GM21529 (cell line): ENCODE data around the gene POLA2.
"Not testable (repeated sequence)": the region's sequence is repeated elsewhere in the genome, so short reads cannot be mapped to it uniquely, and the experiment has no call there.

Experiments
- ATAC-seq: cut with Tn5 transposase; IDR thresholded peaks from one replicate; pipeline ENCODE4 v1.9.1; 2021; ENCODE audit not compliant: unreplicated experiment

The POLA2 gene

DNA sequence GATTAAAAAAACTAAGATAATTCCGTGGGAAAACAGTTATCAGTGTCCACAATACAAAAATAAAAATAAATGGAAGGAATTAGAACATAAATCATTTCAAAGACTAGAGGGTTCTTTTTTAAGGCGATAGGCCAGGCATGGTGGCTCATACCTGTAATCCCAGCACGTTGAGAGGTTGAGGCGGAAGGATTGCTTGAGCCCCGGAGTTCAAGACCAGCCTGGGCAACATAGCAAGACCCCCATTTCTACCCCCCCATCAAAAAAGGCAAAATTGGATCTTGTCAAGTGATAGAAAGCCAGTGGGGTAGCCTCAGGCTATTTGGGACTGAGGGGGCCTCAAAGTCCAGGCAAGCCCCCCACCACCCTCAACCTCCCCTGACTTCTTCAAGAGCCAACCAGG, 20.6 kb upstream of the POLA2 start:
- no peak for ATAC-seq

DNA sequence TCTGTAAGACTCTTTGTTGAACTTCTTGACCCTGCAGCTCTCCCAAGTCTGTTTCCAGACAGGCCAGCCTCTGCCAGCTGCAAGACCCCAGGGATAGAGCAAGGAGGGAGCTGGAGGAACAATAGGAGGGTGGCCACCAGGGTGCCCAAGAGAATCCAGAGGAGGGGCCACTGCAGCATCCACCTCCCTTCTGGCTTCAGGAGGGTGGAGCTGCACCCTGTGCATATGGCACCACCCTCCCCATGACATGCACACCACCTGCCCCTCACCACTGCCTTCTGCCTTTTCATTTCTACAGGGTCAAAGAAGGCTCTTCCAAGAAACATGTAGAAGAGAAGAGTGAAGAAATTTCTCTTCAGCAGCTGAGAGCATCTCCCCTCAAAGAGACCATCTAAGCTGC, 20.1 kb upstream of the POLA2 start:
- ATAC-seq = no peak

DNA sequence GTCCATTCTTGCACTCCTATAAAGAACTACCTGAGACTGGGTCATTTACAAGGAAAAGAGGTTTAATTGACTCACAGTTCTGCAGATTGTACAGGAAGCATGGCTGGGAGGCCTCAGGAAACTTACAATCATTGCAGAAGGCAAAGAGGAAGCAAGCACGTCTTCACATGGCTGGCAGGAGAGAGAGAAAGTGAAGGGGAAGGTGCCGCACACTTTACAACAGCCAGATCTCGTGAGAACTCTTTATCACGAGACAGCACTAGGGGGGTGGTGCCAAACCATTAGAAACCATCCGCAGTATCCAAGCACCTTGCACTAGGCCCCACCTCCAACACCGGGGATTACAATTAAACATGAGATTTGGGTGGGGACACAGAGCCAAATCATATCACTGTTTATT, 19.4 kb upstream of the POLA2 start:
- no peak for ATAC-seq

DNA sequence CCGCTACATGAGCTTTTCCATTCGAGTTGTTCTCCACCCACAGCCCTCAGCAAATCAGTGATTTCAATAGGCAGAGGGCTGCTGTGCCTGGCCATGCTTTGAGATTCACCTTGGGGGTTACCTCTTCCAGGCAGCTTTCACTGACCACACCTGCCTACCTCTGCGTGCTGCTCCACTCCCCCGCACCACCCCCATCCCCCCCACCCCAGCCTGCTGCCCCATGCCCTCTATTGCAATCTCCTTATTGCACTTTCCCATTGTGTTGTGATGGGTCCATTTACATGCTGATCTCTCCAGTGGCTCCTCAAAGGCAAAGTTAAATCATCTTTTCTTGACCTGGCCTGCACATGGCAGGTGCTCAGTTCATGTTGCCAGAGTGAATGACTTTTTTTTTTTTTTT, 18.0 kb upstream of the POLA2 start:
- no peak for ATAC-seq

DNA sequence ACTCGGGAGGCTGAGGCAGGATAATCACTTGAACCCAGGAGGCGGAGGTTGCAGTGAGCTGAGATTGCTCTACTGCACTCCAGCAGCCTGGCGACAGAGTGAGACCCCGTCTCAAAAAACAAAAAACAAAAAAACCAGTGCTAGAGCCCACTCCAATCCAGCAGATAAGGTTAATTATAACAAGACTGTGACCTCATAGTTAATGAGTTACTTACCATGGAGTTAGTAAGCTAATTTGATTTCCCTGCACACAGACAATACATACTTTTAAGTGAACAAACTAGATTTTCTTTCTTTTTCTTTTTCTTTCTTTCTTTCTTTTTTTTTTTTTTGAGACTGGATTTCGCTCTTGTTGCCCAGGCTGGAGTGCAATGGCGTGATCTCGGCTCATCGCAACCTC, 16.7 kb upstream of the POLA2 start:
- ATAC-seq = not testable (repeated sequence)

DNA sequence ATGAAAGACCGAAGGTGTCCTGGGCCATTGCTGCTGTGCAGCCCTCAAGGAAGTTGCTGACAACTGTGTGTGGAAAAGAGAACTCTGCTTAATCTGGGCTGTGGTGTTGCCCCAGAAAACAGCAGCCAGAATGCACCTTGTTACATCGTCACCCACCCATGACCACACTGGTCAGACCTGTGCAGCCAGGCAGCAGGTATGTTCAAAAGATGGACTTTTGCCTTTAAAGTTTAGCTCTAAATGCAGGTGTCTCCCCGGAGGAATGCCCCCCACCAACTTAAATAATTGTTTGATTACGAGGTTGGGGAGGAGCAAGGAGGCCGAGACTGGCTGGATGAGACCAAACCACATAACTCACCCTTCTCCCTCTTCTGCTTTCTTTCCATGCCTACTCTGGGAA, 15.3 kb upstream of the POLA2 start:
- no peak for ATAC-seq

DNA sequence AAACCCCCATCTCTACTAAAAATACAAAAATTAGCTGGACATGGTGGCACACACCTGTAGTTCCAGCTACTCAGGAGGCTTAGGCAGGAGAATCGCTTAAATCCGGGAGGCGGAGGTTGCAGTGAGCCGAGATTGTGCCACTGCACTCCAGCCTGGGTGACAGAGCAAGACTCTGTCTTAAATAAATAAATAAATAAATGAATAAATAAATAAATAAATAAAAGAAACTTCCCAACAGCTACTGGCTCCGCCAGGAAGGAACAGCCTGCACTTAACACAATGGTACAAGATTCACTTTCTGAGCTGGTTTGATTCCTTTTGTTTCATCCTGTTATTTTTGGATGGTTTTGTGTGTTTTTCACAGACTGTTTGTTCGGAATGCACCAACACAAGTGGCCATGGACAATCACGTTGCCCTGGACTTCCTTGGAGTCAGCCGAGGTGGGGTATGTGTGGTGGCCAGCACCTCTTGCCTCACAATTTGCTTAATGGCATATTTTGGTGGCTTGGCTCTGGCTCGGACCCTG, 13.5 kb upstream of the POLA2 start:
- ATAC-seq = not testable (repeated sequence)

DNA sequence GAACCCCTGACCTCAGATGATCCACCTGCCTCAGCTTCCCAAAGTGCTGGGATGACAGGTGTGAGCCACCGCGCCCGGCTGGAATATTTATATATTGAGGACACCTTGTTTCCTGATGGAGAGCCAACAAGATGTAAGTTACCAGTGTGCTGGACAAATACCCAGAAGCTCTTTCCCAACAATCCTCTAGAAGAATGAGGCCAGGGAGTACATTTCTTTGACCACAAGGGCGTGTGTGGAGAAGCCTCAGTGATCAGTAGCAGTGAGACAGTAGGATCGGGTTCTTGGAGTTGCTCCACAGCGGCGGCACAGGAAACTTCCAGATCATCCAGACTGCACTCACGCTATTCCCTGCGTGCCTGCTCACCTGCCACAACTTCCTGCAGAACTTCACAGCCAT, 10.3 kb upstream of the POLA2 start:
- no peak for ATAC-seq

DNA sequence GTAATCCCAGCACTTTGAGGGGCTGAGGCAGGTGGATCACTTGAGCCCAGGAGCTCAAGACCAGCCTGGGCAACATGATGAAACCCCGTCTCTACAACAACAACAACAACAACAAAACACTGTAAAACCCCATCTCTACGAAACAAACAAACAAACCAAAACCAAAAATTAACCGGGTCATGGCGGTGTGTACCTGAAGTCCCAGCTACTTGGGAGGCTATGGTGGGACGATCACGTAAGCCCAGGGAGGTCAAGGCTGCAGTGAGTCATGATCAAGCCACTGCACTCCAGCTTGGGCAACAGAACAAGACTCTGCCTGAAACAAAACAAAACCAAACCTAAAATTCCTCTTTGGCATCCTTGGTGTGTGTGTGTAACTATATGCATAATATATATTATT, 7.0 kb upstream of the POLA2 start:
- no peak for ATAC-seq

DNA sequence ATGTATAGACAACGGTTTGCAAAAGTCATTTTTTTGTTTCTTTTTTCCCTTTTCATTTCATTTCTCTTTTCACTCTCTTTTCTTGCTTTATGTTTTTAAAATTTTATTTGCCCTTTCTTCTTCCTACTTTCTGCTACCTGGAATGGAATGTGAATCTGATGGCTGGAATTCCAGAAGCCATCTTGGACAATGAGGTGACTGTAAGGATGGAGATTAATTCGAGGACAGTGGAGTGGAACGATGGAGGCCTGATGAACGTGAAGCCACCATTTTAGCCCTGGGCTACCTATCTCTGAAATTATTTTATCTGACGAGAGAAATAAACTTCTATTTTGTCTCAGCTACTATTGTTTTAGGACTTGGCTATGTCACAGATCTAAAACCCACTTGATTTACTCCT, 2.8 kb upstream of the POLA2 start:
- no peak for ATAC-seq

DNA sequence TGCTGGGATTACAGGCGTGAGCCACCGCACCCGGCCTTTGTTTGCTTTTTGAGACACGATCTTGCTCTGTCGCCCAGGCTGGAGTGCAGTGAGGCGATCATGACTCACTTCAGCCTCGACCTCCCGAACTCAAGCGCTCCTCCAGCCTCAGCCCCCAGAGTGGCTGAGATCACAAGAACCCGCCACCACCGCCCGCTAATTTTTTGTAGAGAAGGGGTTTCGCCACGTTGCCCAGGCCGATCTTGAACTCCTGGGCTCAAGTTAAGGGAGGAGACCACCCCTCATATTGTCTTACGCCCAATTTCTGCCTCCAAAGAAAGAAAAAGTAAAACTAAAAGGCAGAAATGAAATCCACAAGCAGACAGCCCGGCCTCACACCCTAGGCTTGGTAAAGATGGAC, 1.5 kb upstream of the POLA2 start:
- ATAC-seq = no peak

DNA sequence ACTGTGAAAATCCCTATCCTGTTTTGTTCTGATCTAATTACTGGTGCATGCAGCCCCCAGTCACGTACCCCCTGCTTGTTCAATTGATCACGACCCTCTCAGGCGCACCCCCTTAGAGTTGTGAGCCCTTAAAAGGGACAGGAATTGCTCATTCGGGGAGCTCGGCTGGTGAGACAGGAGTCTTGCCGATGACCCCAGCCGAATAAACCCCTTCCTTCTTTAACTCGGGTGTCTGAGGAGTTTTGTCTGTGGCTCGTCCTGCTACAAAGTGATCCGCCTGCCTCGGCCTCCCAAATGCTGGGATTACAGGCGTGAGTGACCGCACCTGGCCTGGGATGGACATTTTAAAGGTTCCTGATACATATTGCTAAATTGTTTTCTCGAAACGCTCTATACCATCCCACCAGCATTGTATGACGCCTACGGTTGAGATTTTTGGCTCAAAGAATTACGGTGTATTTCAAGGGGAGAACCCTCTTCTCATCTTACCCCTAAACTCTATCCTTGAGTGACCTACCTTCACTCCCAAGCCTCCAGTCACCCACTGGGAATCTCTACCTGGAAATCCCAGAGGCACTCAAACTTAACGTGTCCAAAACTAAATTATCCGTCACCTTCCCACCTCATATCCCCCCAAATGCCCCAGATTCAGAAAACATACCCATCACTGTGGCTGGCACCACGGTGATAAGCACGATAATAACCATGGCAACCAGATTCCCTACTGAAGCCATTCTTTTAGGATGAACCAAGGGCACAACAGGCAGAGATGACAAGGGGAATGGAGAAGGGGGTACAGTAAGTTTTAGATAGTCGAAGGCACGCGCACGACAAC, 789 bp upstream of the POLA2 start:
- ATAC-seq = no peak

DNA sequence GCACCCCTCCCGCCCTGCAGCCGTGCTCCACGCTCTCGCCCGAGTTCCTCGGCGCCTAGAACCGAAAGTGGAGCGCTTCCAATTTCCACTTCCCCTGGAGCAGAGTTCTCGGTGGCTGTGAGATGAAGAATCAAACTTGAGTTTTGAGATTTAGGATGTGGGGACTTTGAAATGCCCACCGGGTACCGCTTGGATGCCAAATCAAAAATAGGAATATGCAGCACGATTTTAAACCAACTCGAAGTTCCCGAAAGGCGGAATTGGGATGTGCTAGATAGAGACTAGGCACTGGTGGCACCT, 569 bp downstream of the POLA2 start:
- no peak for ATAC-seq

DNA sequence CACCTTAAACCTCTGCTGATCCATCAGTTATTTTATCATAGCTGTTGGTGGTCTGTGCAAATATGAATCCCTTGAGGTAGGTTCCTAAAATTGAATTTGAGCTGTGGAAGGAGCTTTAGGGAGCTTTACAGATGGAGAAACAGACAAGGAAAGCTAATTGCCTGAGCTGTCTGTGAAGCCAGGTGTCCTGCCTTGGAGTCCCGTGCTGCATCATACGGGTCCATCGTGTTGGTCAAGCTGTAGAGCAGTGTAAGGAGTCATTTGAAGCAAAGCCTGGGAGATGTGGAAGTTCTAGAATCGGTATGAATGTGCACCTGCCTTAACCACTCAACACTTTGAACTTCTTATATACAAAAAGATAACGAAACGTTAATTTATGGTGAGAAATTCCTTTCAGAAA, 1.0 kb downstream of the POLA2 start:
- no peak for ATAC-seq

DNA sequence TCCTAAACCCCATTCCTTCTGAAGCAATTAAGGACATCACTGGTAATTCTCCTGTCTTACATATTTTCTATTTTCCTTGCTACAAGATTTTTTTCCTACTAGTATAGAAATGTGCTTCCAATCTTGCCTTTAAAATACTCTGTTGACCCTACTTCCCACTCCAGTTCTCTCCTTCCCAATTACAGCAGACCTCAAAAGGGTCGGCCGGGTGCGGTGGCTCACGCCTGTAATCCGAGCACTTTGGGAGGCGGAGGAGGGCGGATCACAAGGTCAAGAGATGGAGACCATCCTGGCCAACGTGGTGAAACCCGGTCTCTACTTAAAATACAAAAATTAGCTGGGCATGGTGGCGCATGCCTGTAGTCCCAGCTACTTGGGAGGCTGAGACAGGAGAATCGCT, 3.0 kb downstream of the POLA2 start:
- not testable (repeated sequence) for ATAC-seq

DNA sequence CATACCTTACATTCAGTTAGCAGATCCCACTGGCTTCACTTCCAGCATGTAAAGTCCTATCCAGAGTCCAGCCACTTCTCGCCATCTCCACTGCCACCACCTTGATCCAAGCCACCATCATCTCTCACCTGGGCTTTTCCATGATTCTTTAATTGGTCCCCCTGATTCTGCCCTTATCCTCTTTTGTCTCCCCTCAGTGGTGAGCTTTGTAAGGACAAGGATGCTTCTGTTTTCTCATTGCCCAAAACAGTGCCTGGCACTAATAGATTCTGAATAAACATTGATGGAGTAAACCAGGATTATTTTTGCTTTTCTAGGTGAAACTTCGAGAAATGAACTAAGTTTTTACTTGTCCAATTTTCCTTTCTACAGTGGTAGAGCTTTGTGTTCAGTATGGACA, 4.4 kb downstream of the POLA2 start:
- ATAC-seq = no peak

DNA sequence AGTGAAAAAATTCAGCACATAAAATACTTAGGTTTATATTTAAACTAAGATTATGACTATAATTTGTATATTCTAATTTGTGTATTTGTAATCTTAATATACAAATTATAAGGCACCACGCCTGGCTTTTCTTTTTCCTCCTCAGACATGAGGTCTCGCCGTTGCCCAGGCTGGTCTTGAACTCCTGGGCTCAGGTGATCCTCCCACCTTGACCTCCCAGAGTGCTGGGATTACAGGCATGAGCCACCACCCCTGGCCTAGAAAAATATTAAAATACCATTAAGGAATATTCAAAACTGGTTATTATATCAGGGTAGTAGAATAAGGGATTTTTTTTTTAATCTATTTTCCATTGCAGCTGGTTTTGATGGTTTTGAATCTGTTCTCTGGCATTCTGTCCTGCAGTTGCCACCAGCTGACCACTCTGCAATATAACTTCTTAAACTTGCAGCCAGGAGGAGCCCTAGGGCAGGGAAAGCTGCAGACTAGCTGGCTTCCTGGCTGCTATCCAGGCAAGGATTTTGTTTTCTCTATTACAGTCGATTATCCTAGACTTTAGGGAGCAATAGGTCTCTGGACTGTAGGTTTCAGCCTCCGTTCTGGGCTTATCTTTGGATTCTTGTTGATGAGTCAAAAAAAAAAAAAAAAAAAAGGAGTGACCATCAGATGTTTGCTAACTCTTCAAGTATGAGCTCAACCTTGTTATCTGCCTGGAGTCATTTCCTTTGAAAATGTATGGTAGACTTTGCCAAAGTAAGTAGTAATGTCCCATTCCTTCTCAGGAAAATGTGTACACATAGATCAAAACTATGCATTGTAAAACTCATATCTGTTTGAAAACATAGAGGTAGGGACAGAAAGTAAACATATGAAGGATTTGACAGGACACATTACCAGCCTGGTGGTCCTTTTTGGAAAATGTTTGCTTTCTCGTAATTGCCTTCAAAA, 13.2 kb downstream of the POLA2 start:
- no peak for ATAC-seq

DNA sequence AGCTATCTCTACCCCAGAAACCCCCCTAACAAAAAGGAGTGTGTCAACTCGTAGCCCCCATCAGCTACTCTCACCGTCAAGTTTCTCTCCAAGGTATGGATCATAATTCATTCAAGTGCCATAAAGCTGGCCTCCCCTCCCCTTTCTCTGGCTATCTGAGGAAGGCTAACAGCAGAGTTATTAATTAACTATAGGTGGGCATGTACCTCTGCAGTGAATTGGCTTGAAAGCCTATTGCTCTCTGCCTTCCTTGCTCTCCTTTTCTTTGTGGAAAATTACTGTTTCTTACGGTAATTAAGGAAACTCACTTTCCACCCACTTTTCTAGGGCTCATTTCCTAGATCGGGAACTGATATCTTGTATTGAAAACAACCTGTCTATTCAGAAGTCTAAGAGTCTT, 14.1 kb downstream of the POLA2 start:
- ATAC-seq = no peak

DNA sequence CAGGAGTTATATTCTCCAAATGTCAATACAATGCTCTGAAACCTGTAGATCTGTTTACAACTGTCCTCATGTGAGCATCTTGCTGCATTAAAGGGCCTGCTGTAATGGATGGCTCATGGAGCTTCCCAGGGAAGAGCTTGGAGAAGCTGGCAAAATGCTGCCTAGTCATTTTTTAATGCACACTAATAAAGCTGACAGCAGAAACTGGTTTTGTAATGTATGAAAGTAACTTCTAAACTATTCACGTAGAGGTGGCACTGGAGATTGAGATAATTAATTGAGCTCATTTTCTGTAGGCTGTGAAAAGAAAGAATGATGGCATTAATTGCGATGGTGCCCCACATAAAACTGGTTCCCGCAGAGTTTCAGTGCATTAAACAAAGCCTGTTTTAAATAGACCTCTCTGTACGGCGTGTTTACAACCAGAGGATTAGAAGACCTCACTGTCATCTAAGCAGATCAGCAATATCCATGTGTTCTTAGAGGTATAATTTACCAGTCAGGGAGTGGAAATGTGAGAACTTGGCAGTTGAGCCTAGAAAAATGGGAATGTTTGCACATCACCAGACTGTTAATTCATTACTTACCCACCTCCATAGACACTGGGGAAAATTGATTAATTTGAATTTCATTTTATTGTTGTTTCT, 16.0 kb downstream of the POLA2 start:
- ATAC-seq = no peak

DNA sequence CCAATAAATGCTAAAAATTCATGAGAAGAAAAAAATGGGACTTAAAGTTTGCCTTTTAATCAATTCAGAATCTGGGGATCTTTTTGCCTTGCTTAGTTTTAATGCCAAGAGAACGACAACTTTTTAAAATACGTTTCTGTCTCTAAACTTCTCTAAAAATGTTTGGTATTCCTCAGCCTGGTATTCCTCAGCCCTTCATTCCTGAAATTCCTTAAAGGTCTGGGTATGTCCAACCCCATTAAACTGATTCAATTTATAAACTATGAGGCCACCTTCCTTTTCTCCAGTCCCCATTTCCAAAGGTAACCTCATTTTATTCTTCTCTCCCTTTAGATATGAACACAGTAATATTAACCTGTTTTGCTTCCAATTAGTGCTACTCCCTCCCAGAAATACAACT, 16.6 kb downstream of the POLA2 start:
- no peak for ATAC-seq

DNA sequence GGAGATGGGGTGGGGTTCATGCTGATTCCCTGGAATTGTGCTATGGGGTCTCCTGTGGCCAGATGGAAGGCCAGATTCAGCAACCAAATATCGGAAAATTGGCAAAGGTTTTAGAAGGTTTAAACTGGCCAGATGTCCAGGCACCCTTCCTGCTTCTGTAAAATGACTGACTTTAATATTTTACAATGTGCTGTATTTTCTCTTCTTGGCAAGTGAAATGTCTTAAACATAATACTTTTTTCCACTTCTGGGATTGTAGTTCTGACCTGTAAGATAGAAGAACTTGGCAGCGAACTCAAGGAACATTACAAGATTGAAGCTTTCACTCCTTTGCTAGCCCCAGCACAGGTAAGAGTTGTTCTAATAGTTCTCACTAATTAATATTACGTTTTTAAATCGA, 17.5 kb downstream of the POLA2 start:
- ATAC-seq = no peak
